Upper lobe of left lung (tissue), 6 donors: ENCODE data around the gene EMILIN1. TPM values are rescaled to one million over a fixed set of nuclear protein-coding genes. Genes with fewer than 3 reads are reported as not detected.

Experiments
- ATAC-seq, 2 donors: fragments of 200-7000 bp; cut with Tn5 transposase; one replicate each; pipeline ENCODE4 v1.9.1; 2022; ENCODE audit warnings: mild to moderate bottlenecking in 2 of 2, moderate library complexity in 2 of 2; ENCODE audit not compliant: low FRiP score in 2 of 2
- DNase-seq, 2 donors: peaks; one replicate each; pipeline ENCODE4 v3.0.0-alpha.2; 2019 to 2020
- H3K27ac ChIP-seq, 4 donors: fragments of 200-600 bp; sonication (generic); one replicate each; pipeline ENCODE4 v1.5.1; 2016 to 2019
- H3K27me3 ChIP-seq, 4 donors: fragments of 200-600 bp; sonication (generic); one replicate each; pipeline ENCODE4 v1.5.1; 2017 to 2019
- H3K36me3 ChIP-seq, 4 donors: fragments of 200-600 bp; sonication (generic); one replicate each; pipeline ENCODE4 v1.5.1; 2016 to 2019
- H3K4me1 ChIP-seq, 4 donors: fragments of 200-600 bp; sonication (generic); one replicate each; pipeline ENCODE4 v1.5.1; 2018 to 2019
- H3K4me3 ChIP-seq, 4 donors: fragments of 200-600 bp; sonication (generic); one replicate each; pipeline ENCODE4 v1.5.1; 2017 to 2019; ENCODE audit warnings: mild to moderate bottlenecking in 2 of 4, moderate library complexity in 1 of 4
- H3K9me3 ChIP-seq, 4 donors: fragments of 200-600 bp; sonication (generic); one replicate each; pipeline ENCODE4 v1.5.1; 2018 to 2019
- CTCF ChIP-seq, 6 experiments: fragments of 450-650 bp in 4 of 6; fragments of 200-600 bp in 2 of 6; sonication (generic) in 2 of 6; IDR thresholded peaks; one replicate each; pipeline ENCODE4 v1.5.1; 2016 to 2019; ENCODE audit warnings: antibody characterized with exemption in 6 of 6
- EP300 ChIP-seq, 4 donors: sonication (generic); formaldehyde crosslinking; IDR thresholded peaks; one replicate each; pipeline ENCODE4 v1.5.1; 2017; ENCODE audit warnings: antibody characterized with exemption in 4 of 4, control low read depth in 2 of 4
- POLR2A ChIP-seq, 4 donors: fragments of 450-650 bp; IDR thresholded peaks; one replicate each; pipeline ENCODE4 v1.5.1; 2016 to 2017; ENCODE audit warnings: antibody characterized with exemption in 4 of 4, mild to moderate bottlenecking in 2 of 4
- POLR2AphosphoS5 ChIP-seq, 2 donors: sonication (generic); formaldehyde crosslinking; IDR thresholded peaks; one replicate each; pipeline ENCODE4 v1.5.1; 2017; ENCODE audit warnings: antibody characterized with exemption in 2 of 2
- WGBS, 2 donors: methylation state at CpG; one replicate each; pipeline ENCODE4 v1.1.5; 2017 to 2018; 5-methylcytosine and 5-hydroxymethylcytosine counted together
- total RNA-seq, 6 donors: library from RNA; depleted of rRNA in 4 of 6; stranded (reverse); fragments of >200 nt in 4 of 6; gene quantifications; one replicate each; pipeline versions ENCODE4 v1.1.0 to v1.2.1, GENCODE V29; 2016 to 2021
- donor health status: DM: no; HTN: no; CAD: no; lungs with moderate emphysema.
- donor health status: DM: no; HTN: yes; CAD: no; lungs with severe emphysema.

EMILIN1 gene
- total RNA-seq, 6 donors from 2014 or later, result 20.7 to 158 (median 49.0) TPM

- Histone ChIP-seq H3K27ac (no peak overlapping the region), H3K4me3 (no peak overlapping the region), H3K4me1 (peaks cover 7 to 15% (median 10%) of the 10 kb centered on the region in 4 donors), H3K9me3 (no peaks in the 10 kb centered on the region), H3K27me3 (no peaks in the 10 kb centered on the region), H3K36me3 (no peaks in the 10 kb centered on the region)
- TF ChIP-seq POLR2AphosphoS5 (IDR thresholded peaks at IDR 0.05) (no peak), CTCF (IDR thresholded peaks at IDR 0.05) (no peak), POLR2A (IDR thresholded peaks at IDR 0.05) (no peak), EP300 (IDR thresholded peaks at IDR 0.05) (no peak)
- WGBS, 2 donors, result 91 to 95% methylated on average over 14 to 16 of the region's 19 CpGs
- ATAC-seq (no peak), DNase-seq (peak in 1 of 2 donors; percentile 52)
Measured at GRCh38 chr2:27099334-27099955, 21.0 kb downstream of the EMILIN1 start.

GRCh38 chr2:27100036-27100435 lies 21.6 kb downstream of the EMILIN1 start:
- Histone ChIP-seq H3K27ac (no peak overlapping the region), H3K27me3 (no peaks in the 10 kb centered on the region), H3K4me3 (no peak overlapping the region), H3K4me1 (peaks cover 7 to 15% (median 10%) of the 10 kb centered on the region in 4 donors), H3K36me3 (no peaks in the 10 kb centered on the region), H3K9me3 (no peaks in the 10 kb centered on the region)
- TF ChIP-seq POLR2A (IDR thresholded peaks at IDR 0.05), result no peak
- TF ChIP-seq EP300 (IDR thresholded peaks at IDR 0.05), result no peak
- no peak for TF ChIP-seq POLR2AphosphoS5 (IDR thresholded peaks at IDR 0.05)
- TF ChIP-seq CTCF (IDR thresholded peaks at IDR 0.05), result no peak
- WGBS, 2 donors, result 88 to 100% methylated on average over 1 to 10 of the region's 10 CpGs
- DNase-seq, result peak in 1 of 2 donors; percentile 36
- ATAC-seq, result no peak

- Histone ChIP-seq H3K27ac (no peak overlapping the region), H3K4me3 (no peak overlapping the region), H3K36me3 (no peaks in the 10 kb centered on the region), H3K4me1 (no peaks in the 10 kb centered on the region), H3K9me3 (no peaks in the 10 kb centered on the region), H3K27me3 (no peaks in the 10 kb centered on the region)
- DNase-seq (peak in 1 of 2 donors; percentile 34), ATAC-seq (no peak)
- TF ChIP-seq EP300 (IDR thresholded peaks at IDR 0.05) (no peak), POLR2AphosphoS5 (IDR thresholded peaks at IDR 0.05) (no peak), POLR2A (IDR thresholded peaks at IDR 0.05) (no peak), CTCF (IDR thresholded peaks at IDR 0.05) (no peak)
- WGBS, 2 donors, result 67 to 89% methylated on average over 5 of the region's 5 CpGs
Measured at GRCh38 chr2:27102329-27102728, 23.9 kb downstream of the EMILIN1 start.

GRCh38 chr2:27105981-27106380 lies 27.6 kb downstream of the EMILIN1 start:
- TF ChIP-seq EP300 (IDR thresholded peaks at IDR 0.05) (no peak), POLR2AphosphoS5 (IDR thresholded peaks at IDR 0.05) (no peak), POLR2A (IDR thresholded peaks at IDR 0.05) (no peak), CTCF (IDR thresholded peaks at IDR 0.05) (no peak)
- H3K36me3 ChIP-seq, result no peaks in the 10 kb centered on the region
- H3K27me3 ChIP-seq, result no peaks in the 10 kb centered on the region
- H3K4me3 ChIP-seq, result no peak overlapping the region
- no peak for ATAC-seq
- DNase-seq, result no peak
- no peak overlapping the region for H3K27ac ChIP-seq
- H3K9me3 ChIP-seq, result no peaks in the 10 kb centered on the region
- H3K4me1 ChIP-seq, result no peaks in the 10 kb centered on the region
- WGBS, 2 donors, result 64 to 76% methylated on average over 3 of the region's 3 CpGs

GRCh38 chr2:27108221-27108620 lies 29.8 kb downstream of the EMILIN1 start:
- Histone ChIP-seq H3K36me3 (no peaks in the 10 kb centered on the region), H3K27ac (no peak overlapping the region), H3K4me1 (no peaks in the 10 kb centered on the region), H3K9me3 (no peaks in the 10 kb centered on the region), H3K4me3 (no peak overlapping the region), H3K27me3 (no peaks in the 10 kb centered on the region)
- TF ChIP-seq POLR2A (IDR thresholded peaks at IDR 0.05) (no peak), EP300 (IDR thresholded peaks at IDR 0.05) (no peak), POLR2AphosphoS5 (IDR thresholded peaks at IDR 0.05) (no peak), CTCF (IDR thresholded peaks at IDR 0.05) (no peak)
- no peak for ATAC-seq
- 83 to 86% methylated on average over 2 of the region's 2 CpGs for WGBS, 2 donors
- DNase-seq, result no peak
